ENCODE measurements around the gene PGLYRP1. TPM values are rescaled to one million over a fixed set of nuclear protein-coding genes. Genes with fewer than 3 reads are reported as not detected.

PGLYRP1 gene
- total RNA-seq = not detected
- long read RNA-seq, donor 1, partial matches to known transcripts = 0 of 1 reads
- long read RNA-seq, donor 1, other reads (novel, unspliced or antisense) = 1 of 1 reads
- long read RNA-seq, donor 2, partial matches to known transcripts = 0 of 3 reads
- long read RNA-seq, donor 2, other reads (novel, unspliced or antisense) = 0 of 3 reads

GRCh38 chr19:46022431-46023310 is at the start of gene PGLYRP1:
Gene PGLYRP1 (minus strand): TSS chr19:46023053. CDS start chr19:46023021, 32 bp downstream.
- intact Hi-C loops (cut with DNase I) = loop anchor here in 1 of 2 donors (10.0 kb wide), 1 partner anchor 242 kb away; no protein-coding TSS in a partner anchor
- peak; percentile 78 for DNase-seq (ENCODE audit: low spot score)

DNA sequence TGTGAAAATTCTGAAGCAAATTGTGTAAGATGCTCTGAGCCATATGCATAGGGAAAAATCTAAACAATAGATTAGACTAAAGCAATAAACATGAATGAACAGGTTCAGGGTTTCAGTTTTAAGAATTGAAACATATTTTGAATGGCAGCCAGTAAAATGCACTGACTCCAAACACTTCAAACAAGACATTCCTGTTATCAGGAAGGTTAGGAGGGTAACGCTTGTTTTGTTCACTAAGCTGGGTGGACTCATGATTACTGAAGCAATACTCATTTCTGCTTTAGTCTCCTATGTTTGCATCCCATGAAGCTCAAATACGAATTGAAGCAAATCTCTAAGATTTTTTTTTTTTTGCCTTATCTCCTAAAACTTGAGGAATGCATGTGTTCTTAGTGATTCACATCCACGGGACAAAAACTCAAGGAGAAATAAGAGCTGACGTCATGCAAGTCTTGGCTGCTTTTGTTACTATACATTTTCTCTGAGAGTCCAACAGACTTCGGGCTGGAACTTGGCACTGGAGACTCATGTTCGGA is 47.0 kb upstream of the PGLYRP1 start:
- intact Hi-C loops (cut with DNase I) = no loop called here
- no peak for DNase-seq (ENCODE audit: low spot score)

- intact Hi-C loops (cut with DNase I) = no loop called here
- no peak for DNase-seq (ENCODE audit: low spot score)
These were observed 45.7 kb upstream of the PGLYRP1 start for GRCh38 chr19:46068345-46069258.

DNA sequence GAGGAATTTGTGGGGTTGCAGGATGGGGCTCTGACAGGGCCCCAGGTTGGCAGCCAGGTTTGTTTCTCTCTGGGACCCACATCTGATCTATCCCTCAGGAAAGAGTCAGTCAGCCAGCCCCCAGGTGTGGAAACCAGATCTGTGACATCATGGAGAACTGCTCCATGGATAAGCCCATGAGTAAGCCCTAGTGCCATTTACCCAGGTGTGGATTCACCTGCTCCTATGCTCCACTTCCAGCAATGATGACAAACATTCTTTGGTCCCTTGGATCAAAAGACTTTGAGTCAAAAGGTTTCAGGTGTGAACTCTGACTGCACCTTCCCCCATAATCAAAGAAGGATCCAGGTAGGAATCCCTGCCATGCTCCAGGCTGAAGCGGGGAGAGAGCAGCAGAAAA is 44.8 kb upstream of the PGLYRP1 start:
- intact Hi-C loops (cut with DNase I) = no loop called here

GRCh38 chr19:46066471-46066870 is 43.6 kb upstream of the PGLYRP1 start:
- intact Hi-C loops (cut with DNase I) = no loop called here

More for the DNA sequence above, 44.8 kb upstream of the PGLYRP1 start:
- no peak for DNase-seq (ENCODE audit: low spot score)

GRCh38 chr19:46065486-46066071 is 42.7 kb upstream of the PGLYRP1 start:
- intact Hi-C loops (cut with DNase I) = no loop called here
- DNase-seq (ENCODE audit: low spot score) = no peak

More at GRCh38 chr19:46066471-46066870, 43.6 kb upstream of the PGLYRP1 start:
- no peak for DNase-seq (ENCODE audit: low spot score)

- no peak for DNase-seq (ENCODE audit: low spot score)
- intact Hi-C loops (cut with DNase I) = no loop called here
These were observed 40.3 kb upstream of the PGLYRP1 start for GRCh38 chr19:46063201-46063600.

DNA sequence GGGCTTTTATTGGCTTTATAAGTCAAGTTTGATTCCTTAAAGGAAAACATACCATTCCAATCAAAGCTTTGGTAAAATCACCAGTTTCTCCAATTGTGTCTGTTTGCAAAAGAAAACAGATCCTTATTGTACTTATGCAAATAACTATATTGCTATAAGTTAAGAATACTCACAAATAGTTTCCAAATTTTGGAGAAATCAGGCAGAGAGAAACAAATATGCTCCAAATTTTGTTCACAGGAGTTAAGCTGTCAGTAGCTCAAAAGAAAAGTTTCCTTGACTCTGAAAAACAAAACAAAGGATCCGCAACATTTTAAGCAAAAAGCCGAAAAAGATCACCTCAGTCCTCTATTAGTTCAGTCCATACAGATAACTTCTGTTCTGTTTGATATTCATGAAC is 37.2 kb upstream of the PGLYRP1 start:
- DNase-seq (ENCODE audit: low spot score) = no peak
- intact Hi-C loops (cut with DNase I) = no loop called here

GRCh38 chr19:46058778-46059177 is 35.9 kb upstream of the PGLYRP1 start:
- no peak for DNase-seq (ENCODE audit: low spot score)
- intact Hi-C loops (cut with DNase I) = no loop called here

DNA sequence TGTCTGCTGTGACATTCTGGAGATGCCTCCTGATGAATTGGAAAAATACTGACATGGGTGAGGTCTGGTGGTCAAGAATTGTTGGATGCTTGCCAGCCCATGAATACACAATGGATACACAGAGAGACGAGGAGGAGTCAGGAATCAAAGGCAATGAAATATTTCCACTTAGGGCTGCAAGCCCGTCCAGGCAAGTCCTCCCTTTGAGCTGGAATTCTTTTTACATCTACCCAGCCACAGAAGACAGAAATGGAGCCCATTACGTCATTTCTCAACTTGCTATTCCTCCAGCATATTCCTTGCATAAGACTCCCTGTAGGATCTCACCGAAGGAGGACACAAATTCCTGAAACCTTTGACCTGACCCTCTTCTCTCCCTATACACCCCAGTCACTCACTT is 33.7 kb upstream of the PGLYRP1 start:
- intact Hi-C loops (cut with DNase I) = no loop called here
- no peak for DNase-seq (ENCODE audit: low spot score)

- no peak for DNase-seq (ENCODE audit: low spot score)
- intact Hi-C loops (cut with DNase I) = no loop called here
These were observed 30.0 kb upstream of the PGLYRP1 start for GRCh38 chr19:46052896-46053295.

- DNase-seq (ENCODE audit: low spot score) = no peak
- intact Hi-C loops (cut with DNase I) = no loop called here
These were observed 26.7 kb upstream of the PGLYRP1 start for GRCh38 chr19:46049597-46049996.

- intact Hi-C loops (cut with DNase I) = loop anchor here in 1 of 2 donors (5.0 kb wide), 1 partner anchor 704 kb away; the partner anchor contains the start of genes FKRP and STRN4
- no peak for DNase-seq (ENCODE audit: low spot score)
These were observed 20.7 kb upstream of the PGLYRP1 start for GRCh38 chr19:46043519-46043918.

DNA sequence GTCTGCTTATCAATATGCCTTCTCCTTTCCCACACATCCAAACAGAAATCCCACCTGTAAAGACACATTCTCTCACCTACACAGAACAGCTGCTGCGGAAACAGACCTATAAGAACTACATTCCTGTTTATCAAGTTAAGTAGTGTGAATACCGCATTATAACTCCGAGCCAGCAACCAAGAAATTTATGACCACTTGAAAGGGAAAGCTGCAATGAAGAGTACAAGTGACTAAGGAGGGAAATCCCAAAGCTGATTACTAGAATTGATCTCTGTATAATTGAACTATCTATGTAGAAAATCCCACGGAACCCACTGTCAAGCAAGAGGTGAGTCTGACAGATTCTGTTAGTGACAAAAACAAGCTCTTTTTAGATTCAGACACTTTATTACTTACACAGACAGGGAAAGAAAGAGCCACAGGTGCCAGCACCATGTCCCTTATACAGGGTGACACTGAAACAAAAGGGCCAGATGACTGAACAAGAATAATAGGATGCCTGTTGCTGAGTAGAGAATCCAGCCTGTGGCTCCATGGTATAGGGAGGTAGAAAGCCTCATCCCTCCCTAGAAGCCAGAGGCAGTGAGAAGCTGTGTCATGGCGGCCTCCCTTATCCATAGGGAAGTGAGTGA is 19.5 kb upstream of the PGLYRP1 start:
- intact Hi-C loops (cut with DNase I) = loop anchor here in 1 of 2 donors (5.0 kb wide), 1 partner anchor 705 kb away; the partner anchor contains the start of genes FKRP and STRN4

GRCh38 chr19:46040952-46041500 is 18.2 kb upstream of the PGLYRP1 start, which contains the start of gene IGFL4:
Gene IGFL4 (minus strand): TSS chr19:46041002. CDS start chr19:46040962, 40 bp downstream.
- DNase-seq (ENCODE audit: low spot score) = peak; percentile 35
- intact Hi-C loops (cut with DNase I) = loop anchor here in 1 of 2 donors (5.0 kb wide), 1 partner anchor 706 kb away; the partner anchor contains the start of genes FKRP and STRN4

More for the DNA sequence above, 19.5 kb upstream of the PGLYRP1 start:
- DNase-seq (ENCODE audit: low spot score) = no peak

DNA sequence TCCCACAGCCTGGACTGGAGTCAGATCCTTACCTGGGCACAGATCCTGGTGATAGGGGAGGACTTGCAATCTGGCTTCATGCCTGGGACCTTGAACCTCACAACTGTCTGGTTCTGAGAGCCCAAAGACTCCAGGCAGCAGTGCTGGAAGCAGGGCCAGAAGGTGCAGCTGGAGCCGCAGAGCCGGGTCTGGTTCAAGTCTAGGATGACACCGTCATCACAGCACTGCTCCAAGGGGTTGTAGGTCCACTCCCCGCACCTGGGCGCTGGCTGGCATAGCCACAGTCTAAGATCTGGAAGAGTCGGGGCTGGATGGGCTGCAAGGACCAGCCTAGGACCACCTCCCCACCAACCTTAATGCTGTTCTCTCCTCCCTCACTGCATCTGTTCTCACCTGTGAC is 17.3 kb upstream of the PGLYRP1 start:
- peak; percentile 47 for DNase-seq (ENCODE audit: low spot score)
- intact Hi-C loops (cut with DNase I) = loop anchor here in 1 of 2 donors (5.0 kb wide), 1 partner anchor 707 kb away; the partner anchor contains the start of genes FKRP and STRN4

GRCh38 chr19:46036744-46037128 is 13.9 kb upstream of the PGLYRP1 start:
- intact Hi-C loops (cut with DNase I) = no loop called here
- DNase-seq (ENCODE audit: low spot score) = no peak
